Measurements from ENCODE around the gene HYAL1. TPM values are rescaled to one million over a fixed set of nuclear protein-coding genes. Genes with fewer than 3 reads are reported as not detected.

The HYAL1 gene
- total RNA-seq (2014; rRNA removed; shearing (Covaris generic)) = 0.18 TPM in 1 of 2 replicates, not detected in the other

GRCh38 chr3:50303013-50303815 is at the start of gene HYAL1:
TSS of gene HYAL1 (minus strand) at chr3:50303574. CDS start at chr3:50302956, 618 bp downstream.
- no peaks in the 10 kb centered on the region for H3K27me3 ChIP-seq (replicated peaks)
- H3K27ac ChIP-seq = no peak within 1 kb of the TSS
- no peak for DNase-seq (ENCODE audit: low read depth in 1 of 2, low spot score in 2 of 2)
- no peaks in the 10 kb centered on the region for H3K9me3 ChIP-seq (replicated peaks)
- H3K4me3 ChIP-seq = no peak within 1 kb of the TSS
- H3K4me1 ChIP-seq (replicated peaks) = peaks cover 16% of the 10 kb centered on the region
- no peaks in the 10 kb centered on the region for H3K36me3 ChIP-seq

- Histone ChIP-seq H3K27ac (no peak overlapping the region), H3K36me3 (peaks cover 65% of the 10 kb centered on the region), H3K9me3 (replicated peaks) (no peaks in the 10 kb centered on the region), H3K4me1 (replicated peaks) (peaks cover 37% of the 10 kb centered on the region), H3K27me3 (replicated peaks) (no peaks in the 10 kb centered on the region), H3K4me3 (no peak overlapping the region)
- no peak for DNase-seq (ENCODE audit: low read depth in 1 of 2, low spot score in 2 of 2)
These were observed 49.4 kb upstream of the HYAL1 start for GRCh38 chr3:50352781-50353180.

GRCh38 chr3:50351323-50351697 is 47.9 kb upstream of the HYAL1 start:
- Histone ChIP-seq H3K27ac (no peak overlapping the region), H3K27me3 (replicated peaks) (no peaks in the 10 kb centered on the region), H3K9me3 (replicated peaks) (no peaks in the 10 kb centered on the region), H3K36me3 (peaks cover 53% of the 10 kb centered on the region), H3K4me1 (replicated peaks) (peaks cover 23% of the 10 kb centered on the region), H3K4me3 (peak overlapping the region; percentile 75)
- no peak for DNase-seq (ENCODE audit: low read depth in 1 of 2, low spot score in 2 of 2)

- Histone ChIP-seq H3K4me1 (replicated peaks) (peaks cover 21% of the 10 kb centered on the region), H3K4me3 (peak within 1 kb of the TSS; percentile 75)
These were observed 47.4 kb upstream of the HYAL1 start, which contains the start of the genes CYB561D2 and NPRL2 for GRCh38 chr3:50350527-50351322. TSS of gene CYB561D2 (plus strand) at chr3:50350862. CDS start at chr3:50351434, 572 bp downstream. TSS of gene NPRL2 (minus strand) at chr3:50350775. CDS start at chr3:50350652, 123 bp downstream.

DNA sequence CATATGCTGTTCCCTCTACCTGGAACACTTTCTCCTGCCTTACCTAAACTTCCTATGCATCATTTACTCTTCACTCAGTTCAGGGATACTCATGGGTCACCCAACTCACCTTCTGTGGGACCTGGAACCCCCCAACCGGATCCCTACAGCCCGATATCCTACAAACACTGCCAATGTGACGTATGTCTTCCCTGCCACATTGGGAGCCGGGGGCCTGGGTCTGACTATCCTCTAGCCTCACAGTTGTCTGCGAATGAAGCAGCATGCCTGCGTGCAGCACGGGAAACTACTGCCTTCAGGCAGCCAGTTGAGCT is 46.8 kb upstream of the HYAL1 start:
- no peaks in the 10 kb centered on the region for H3K27me3 ChIP-seq (replicated peaks)
- H3K4me3 ChIP-seq = peak overlapping the region; percentile 75
- peaks cover 42% of the 10 kb centered on the region for H3K36me3 ChIP-seq
- no peak for DNase-seq (ENCODE audit: low read depth in 1 of 2, low spot score in 2 of 2)
- H3K9me3 ChIP-seq (replicated peaks) = no peaks in the 10 kb centered on the region
- peaks cover 27% of the 10 kb centered on the region for H3K4me1 ChIP-seq (replicated peaks)
- H3K27ac ChIP-seq = no peak overlapping the region

More at GRCh38 chr3:50350527-50351322, 47.4 kb upstream of the HYAL1 start, which contains the start of the genes CYB561D2 and NPRL2:
- peak within 1 kb of the TSS; percentile 53 for H3K27ac ChIP-seq
- DNase-seq (ENCODE audit: low read depth in 1 of 2, low spot score in 2 of 2) = peak; percentile 93 to 96
- H3K36me3 ChIP-seq = peaks cover 47% of the 10 kb centered on the region
- no peaks in the 10 kb centered on the region for H3K27me3 ChIP-seq (replicated peaks)
- no peaks in the 10 kb centered on the region for H3K9me3 ChIP-seq (replicated peaks)

- peaks cover 27% of the 10 kb centered on the region for H3K4me1 ChIP-seq (replicated peaks)
- no peaks in the 10 kb centered on the region for H3K9me3 ChIP-seq (replicated peaks)
- peak; percentile 60 to 67 for DNase-seq (ENCODE audit: low read depth in 1 of 2, low spot score in 2 of 2)
- no peak overlapping the region for H3K27ac ChIP-seq
- no peak overlapping the region for H3K4me3 ChIP-seq
- H3K36me3 ChIP-seq = peaks cover 17% of the 10 kb centered on the region
- H3K27me3 ChIP-seq (replicated peaks) = no peaks in the 10 kb centered on the region
These were observed 43.9 kb upstream of the HYAL1 start for GRCh38 chr3:50347187-50347813.

DNA sequence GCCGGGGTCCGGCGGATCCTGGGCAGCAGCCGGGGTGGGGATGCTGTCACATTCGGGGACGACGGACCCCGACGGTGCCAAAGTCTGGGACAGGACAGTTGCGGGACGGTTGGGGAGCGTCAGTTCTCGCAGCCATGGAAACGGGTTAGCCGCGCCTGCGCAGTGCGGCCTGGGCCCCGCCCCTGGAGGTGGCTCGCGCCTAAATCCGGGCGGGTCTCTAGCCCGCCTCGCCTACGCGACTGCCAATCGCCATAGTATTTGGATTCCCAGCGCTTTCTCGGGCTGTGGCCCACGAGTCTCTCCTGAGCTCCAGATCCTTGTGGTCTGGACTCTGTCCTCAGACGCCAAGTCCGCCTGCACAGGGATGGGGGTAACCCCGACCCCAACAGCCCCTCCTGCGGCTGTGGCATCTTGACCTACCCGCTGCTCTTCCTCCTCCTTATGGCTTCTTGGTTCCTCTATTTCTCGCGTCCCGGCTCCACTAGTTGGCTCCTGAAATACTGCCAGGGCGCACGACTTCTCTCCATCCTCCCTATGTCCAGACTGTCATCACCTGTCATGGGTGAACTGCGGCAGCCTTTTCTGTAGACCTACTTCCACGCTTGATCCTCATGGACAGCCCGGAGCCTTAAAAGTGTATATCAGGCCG is 42.3 kb upstream of the HYAL1 start, which contains the start of gene ZMYND10:
TSS of gene ZMYND10 (minus strand) at position 147 of the 649 bp plus-strand sequence. CDS start 153 bp downstream, outside the sequence.
- peaks cover 6% of the 10 kb centered on the region; the same call in 1 of the 2 replicates for H3K36me3 ChIP-seq
- H3K4me1 ChIP-seq (replicated peaks) = peaks cover 18% of the 10 kb centered on the region
- H3K27ac ChIP-seq = no peak within 1 kb of the TSS
- no peaks in the 10 kb centered on the region for H3K9me3 ChIP-seq (replicated peaks)
- peak within 1 kb of the TSS; percentile 26 for H3K4me3 ChIP-seq
- DNase-seq (ENCODE audit: low read depth in 1 of 2, low spot score in 2 of 2) = peak; percentile 34 to 68
- no peaks in the 10 kb centered on the region for H3K27me3 ChIP-seq (replicated peaks)

- H3K4me3 ChIP-seq = no peak overlapping the region
These were observed 41.6 kb upstream of the HYAL1 start for GRCh38 chr3:50345008-50345407.

DNA sequence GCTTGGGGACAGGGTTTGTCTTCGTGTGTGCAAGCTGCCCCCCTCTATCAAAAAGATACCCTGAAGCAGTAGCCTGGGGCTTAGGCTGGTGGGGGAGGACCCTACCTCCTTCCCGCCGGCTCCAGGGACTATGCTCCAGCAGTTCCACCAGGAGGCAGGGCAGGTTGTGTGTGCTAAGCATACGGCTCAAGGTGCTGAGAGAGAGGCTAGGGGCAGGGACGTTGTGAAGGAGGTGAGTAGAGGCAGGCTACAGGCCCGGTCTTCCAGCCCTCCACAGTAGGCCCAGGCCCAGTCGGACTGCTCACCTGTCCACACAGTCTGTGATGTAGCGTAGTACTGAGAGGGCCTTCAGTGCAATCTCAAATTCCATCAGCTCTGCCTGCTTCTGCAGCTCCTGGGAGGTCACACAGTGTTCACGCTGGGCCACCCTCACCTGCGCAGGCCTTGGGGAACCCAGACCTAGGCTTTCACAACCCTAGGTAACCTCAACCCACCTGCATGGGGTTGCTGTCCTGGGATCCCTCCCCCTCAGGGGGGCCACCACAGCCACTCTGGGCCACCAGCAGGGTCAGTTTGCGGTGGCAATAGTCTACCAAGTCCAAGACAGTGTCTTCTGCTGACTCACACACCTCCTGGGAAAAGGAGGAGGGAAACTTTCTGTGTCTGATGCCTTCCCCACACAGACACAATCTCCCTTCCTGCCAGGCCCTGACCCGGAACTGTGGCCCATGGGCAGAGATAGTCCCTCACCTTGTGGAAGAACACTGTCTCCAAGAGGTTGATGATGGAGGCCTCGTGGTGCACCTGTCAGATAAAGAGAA is 39.6 kb upstream of the HYAL1 start:
- Histone ChIP-seq H3K9me3 (replicated peaks) (no peaks in the 10 kb centered on the region), H3K27ac (no peak overlapping the region), H3K4me3 (no peak overlapping the region), H3K36me3 (0 out of 2 replicates have a peak, but pooled peaks cover 5% of the 10 kb centered on the region), H3K27me3 (replicated peaks) (no peaks in the 10 kb centered on the region), H3K4me1 (replicated peaks) (peaks cover 12% of the 10 kb centered on the region)
- DNase-seq (ENCODE audit: low read depth in 1 of 2, low spot score in 2 of 2) = no peak

More at GRCh38 chr3:50345008-50345407, 41.6 kb upstream of the HYAL1 start:
- H3K4me1 ChIP-seq (replicated peaks) = peaks cover 13% of the 10 kb centered on the region
- no peaks in the 10 kb centered on the region for H3K9me3 ChIP-seq (replicated peaks)
- 0 out of 2 replicates have a peak, but pooled peaks cover 6% of the 10 kb centered on the region for H3K36me3 ChIP-seq
- DNase-seq (ENCODE audit: low read depth in 1 of 2, low spot score in 2 of 2) = no peak
- no peaks in the 10 kb centered on the region for H3K27me3 ChIP-seq (replicated peaks)
- no peak overlapping the region for H3K27ac ChIP-seq

DNA sequence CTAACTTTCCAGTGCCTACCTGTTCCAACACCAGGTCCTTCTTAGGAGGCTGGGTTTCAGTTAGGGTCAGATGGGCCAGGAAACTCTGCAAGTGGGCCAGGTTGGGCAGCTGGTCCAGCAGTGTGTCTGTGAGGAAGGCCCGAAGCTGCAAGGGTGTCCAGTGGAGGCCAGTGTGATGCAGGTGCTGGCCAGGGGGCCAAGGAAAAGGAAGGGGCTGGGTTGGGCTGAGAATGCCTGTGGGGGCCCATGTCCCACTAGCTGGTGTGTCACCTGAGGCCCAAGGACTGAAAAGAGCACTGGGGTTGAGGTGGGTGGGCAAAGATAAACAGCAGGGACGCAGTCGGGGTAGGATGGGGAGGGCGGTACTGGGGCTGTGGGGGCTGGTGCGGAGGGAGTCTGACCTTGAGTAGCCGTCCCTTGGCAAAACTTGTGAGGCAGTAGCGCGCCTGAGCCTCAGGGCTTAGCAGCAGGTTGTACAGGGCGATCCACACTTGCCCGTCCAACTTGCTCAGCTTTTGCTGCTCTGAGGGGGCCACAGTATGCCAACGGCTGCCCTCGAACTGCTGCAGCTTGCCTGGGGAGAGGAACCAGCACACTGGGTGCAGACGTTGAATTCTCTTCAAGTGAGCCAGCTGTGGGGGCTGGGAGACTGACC is 38.7 kb upstream of the HYAL1 start:
- no peak overlapping the region for H3K27ac ChIP-seq
- peaks cover under 1% of the 10 kb centered on the region for H3K36me3 ChIP-seq
- no peak for DNase-seq (ENCODE audit: low read depth in 1 of 2, low spot score in 2 of 2)
- no peaks in the 10 kb centered on the region for H3K9me3 ChIP-seq (replicated peaks)
- no peak overlapping the region for H3K4me3 ChIP-seq
- peaks cover 17% of the 10 kb centered on the region for H3K4me1 ChIP-seq (replicated peaks)
- no peaks in the 10 kb centered on the region for H3K27me3 ChIP-seq (replicated peaks)

DNA sequence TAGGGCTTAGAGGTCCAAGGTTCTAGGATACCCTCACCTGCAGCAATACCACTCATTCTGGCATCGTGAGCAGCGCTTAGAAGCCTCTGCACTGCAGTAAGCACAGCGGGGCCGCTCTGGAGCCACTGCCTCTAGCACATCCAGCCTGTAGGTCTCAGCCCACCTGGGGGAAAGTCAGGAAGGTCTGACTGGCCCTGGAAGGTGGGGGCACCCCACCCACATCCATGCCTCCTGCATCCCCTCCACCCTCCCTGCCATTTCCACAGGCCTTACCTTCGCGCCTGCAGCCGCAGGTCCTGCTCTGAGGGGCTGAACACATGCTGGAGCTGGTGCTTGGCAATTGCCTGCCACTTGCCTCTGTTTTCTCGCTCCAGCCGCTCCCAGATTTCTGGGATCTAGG is 38.2 kb upstream of the HYAL1 start:
- H3K4me3 ChIP-seq = no peak overlapping the region
- H3K27ac ChIP-seq = no peak overlapping the region
- DNase-seq (ENCODE audit: low read depth in 1 of 2, low spot score in 2 of 2) = no peak
- H3K4me1 ChIP-seq (replicated peaks) = peaks cover 17% of the 10 kb centered on the region
- H3K36me3 ChIP-seq = peaks cover 6% of the 10 kb centered on the region
- no peaks in the 10 kb centered on the region for H3K27me3 ChIP-seq (replicated peaks)
- no peaks in the 10 kb centered on the region for H3K9me3 ChIP-seq (replicated peaks)

All from SJSA1 (cell line).